Trophoblast cell (in vitro differentiated cells and primary cell): ENCODE results near the gene EPB41L4B.

ENCODE experiments used
- DNase-seq, 2 donors: peaks; one replicate each; pipeline ENCODE4 v3.0.0-alpha.2; 2016
- H2AFZ ChIP-seq: 2 replicates; pipeline ENCODE4 v1.6.1; 2013; ENCODE audit warnings: low read length, moderate library complexity, mild to moderate bottlenecking; ENCODE audit not compliant: insufficient read depth, poor library complexity
- H2AK5ac ChIP-seq: 2 replicates; pipeline ENCODE4 v1.6.1; 2013; ENCODE audit warnings: mild to moderate bottlenecking, low read length
- H2BK120ac ChIP-seq: 2 replicates; pipeline ENCODE4 v1.6.1; 2013; ENCODE audit warnings: low read length, mild to moderate bottlenecking, moderate library complexity; ENCODE audit not compliant: insufficient read depth, poor library complexity
- H2BK12ac ChIP-seq: 2 replicates; pipeline ENCODE4 v1.6.1; 2013; ENCODE audit warnings: mild to moderate bottlenecking, low read length, moderate library complexity
- H2BK5ac ChIP-seq: 2 replicates; pipeline ENCODE4 v1.6.1; 2013; ENCODE audit warnings: low read length, low read depth, moderate library complexity, mild to moderate bottlenecking; ENCODE audit not compliant: poor library complexity
- H3K14ac ChIP-seq: 2 replicates; pipeline ENCODE4 v1.6.1; 2013; ENCODE audit warnings: mild to moderate bottlenecking, low read length
- H3K18ac ChIP-seq: 2 replicates; pipeline ENCODE4 v1.6.1; 2013; ENCODE audit warnings: mild to moderate bottlenecking, low read length
- H3K23ac ChIP-seq: 2 replicates; pipeline ENCODE4 v1.6.1; 2013; ENCODE audit warnings: low read length
- H3K27ac ChIP-seq: 2 replicates; pipeline ENCODE4 v1.5.1; 2013; ENCODE audit warnings: low read depth, mild to moderate bottlenecking, inconsistent platforms, low read length, moderate library complexity
- H3K27me3 ChIP-seq: 2 replicates; pipeline ENCODE4 v1.6.1; 2013; ENCODE audit warnings: inconsistent platforms, mild to moderate bottlenecking, low read length, moderate library complexity; ENCODE audit not compliant: insufficient read depth
- H3K36me3 ChIP-seq, 2 experiments: 1 replicate in 1 of 2; 2 replicates in 1 of 2; pipeline ENCODE4 v1.6.1; 2013; ENCODE audit warnings: low read length in 2 of 2, mild to moderate bottlenecking in 2 of 2, moderate library complexity in 1 of 2; ENCODE audit not compliant: insufficient read depth in 2 of 2, control insufficient read depth in 1 of 2
- H3K4ac ChIP-seq: 2 replicates; pipeline ENCODE4 v1.6.1; 2013; ENCODE audit warnings: low read depth, mild to moderate bottlenecking, low read length, moderate library complexity
- H3K4me1 ChIP-seq, 2 experiments: 1 replicate in 1 of 2; 2 replicates in 1 of 2; pipeline ENCODE4 v1.6.1; 2013; ENCODE audit warnings: low read length in 2 of 2, mild to moderate bottlenecking in 2 of 2, moderate library complexity in 1 of 2; ENCODE audit not compliant: insufficient read depth in 2 of 2, control insufficient read depth in 1 of 2
- H3K4me2 ChIP-seq: 2 replicates; pipeline ENCODE4 v1.6.1; 2013; ENCODE audit warnings: inconsistent platforms, mild to moderate bottlenecking, low read length, moderate library complexity
- H3K4me3 ChIP-seq: 2 replicates; pipeline ENCODE4 v1.5.1; 2013; ENCODE audit warnings: mild to moderate bottlenecking, low read depth, low read length, inconsistent platforms
- H3K79me1 ChIP-seq: one replicate; pipeline ENCODE4 v1.6.1; 2013; ENCODE audit warnings: low read length
- H3K79me2 ChIP-seq: 2 replicates; pipeline ENCODE4 v1.6.1; 2013; ENCODE audit warnings: low read length, mild to moderate bottlenecking; ENCODE audit not compliant: control insufficient read depth, insufficient read depth, poor library complexity
- H3K9ac ChIP-seq: 2 replicates; pipeline ENCODE4 v1.6.1; 2013; ENCODE audit warnings: mild to moderate bottlenecking, low read length
- H3K9me3 ChIP-seq: 2 replicates; pipeline ENCODE4 v1.6.1; 2013; ENCODE audit warnings: low read depth, mild to moderate bottlenecking, control low read depth, inconsistent platforms, low read length; ENCODE audit not compliant: insufficient read depth
- H4K12ac ChIP-seq: 2 replicates; pipeline ENCODE4 v1.6.1; 2013; ENCODE audit warnings: low read depth, mild to moderate bottlenecking, low read length, moderate library complexity
- H4K8ac ChIP-seq: 2 replicates; pipeline ENCODE4 v1.6.1; 2013; ENCODE audit warnings: low read depth, mild to moderate bottlenecking, low read length, moderate library complexity
- H4K91ac ChIP-seq: one replicate; pipeline ENCODE4 v1.6.1; 2013; ENCODE audit warnings: low read depth, mild to moderate bottlenecking, low read length, moderate library complexity
- WGBS: extraction: QIAGEN DNeasy Blood & Tissue Kit; methylation state at CpG from one replicate; pipeline ENCODE4 v1.1.7; 2013; ENCODE audit warnings: missing lambda C conversion rate; ENCODE audit not compliant: insufficient read length, insufficient coverage; ENCODE audit errors: extremely low coverage; 5-methylcytosine and 5-hydroxymethylcytosine counted together

EPB41L4B gene

GRCh38 chr9:109134167-109134578, 186.7 kb downstream of the EPB41L4B start:
- H4K8ac ChIP-seq: no peak overlapping the region
- no peaks in the 10 kb centered on the region for H3K79me2 ChIP-seq
- no peak overlapping the region for H2BK5ac ChIP-seq
- no peak overlapping the region for H4K12ac ChIP-seq
- no peak overlapping the region for H3K23ac ChIP-seq
- H3K36me3 ChIP-seq: no peaks in the 10 kb centered on the region
- H3K4me1 ChIP-seq: no peaks in the 10 kb centered on the region
- no peak overlapping the region for H2AK5ac ChIP-seq
- no peak overlapping the region for H3K4ac ChIP-seq
- no peak overlapping the region for H4K91ac ChIP-seq
- no peaks in the 10 kb centered on the region for H3K27me3 ChIP-seq
- H3K9me3 ChIP-seq: no peaks in the 10 kb centered on the region
- H3K27ac ChIP-seq: no peak overlapping the region
- H3K79me1 ChIP-seq: no peaks in the 10 kb centered on the region
- DNase-seq: no peak
- H3K18ac ChIP-seq: no peak overlapping the region
- no peak overlapping the region for H3K4me3 ChIP-seq
- H2AFZ ChIP-seq: no peak overlapping the region
- H2BK12ac ChIP-seq: no peak overlapping the region
- no peak overlapping the region for H3K14ac ChIP-seq
- no peak overlapping the region for H2BK120ac ChIP-seq
- no peak overlapping the region for H3K9ac ChIP-seq
- no CpG with 5 or more reads among the region's 1 CpG for WGBS
- no peak overlapping the region for H3K4me2 ChIP-seq

GRCh38 chr9:109133533-109133932, 187.3 kb downstream of the EPB41L4B start:
- H3K9me3 ChIP-seq: no peaks in the 10 kb centered on the region
- H3K9ac ChIP-seq: no peak overlapping the region
- H3K4me3 ChIP-seq: no peak overlapping the region
- H2AFZ ChIP-seq: no peak overlapping the region
- H4K12ac ChIP-seq: no peak overlapping the region
- no peak overlapping the region for H3K4me2 ChIP-seq
- no peak overlapping the region for H2AK5ac ChIP-seq
- no peaks in the 10 kb centered on the region for H3K79me2 ChIP-seq
- H2BK12ac ChIP-seq: no peak overlapping the region
- no CpG with 5 or more reads among the region's 2 CpGs for WGBS
- no peaks in the 10 kb centered on the region for H3K36me3 ChIP-seq
- no peak overlapping the region for H3K23ac ChIP-seq
- H3K14ac ChIP-seq: no peak overlapping the region
- no peak overlapping the region for H3K18ac ChIP-seq
- no peaks in the 10 kb centered on the region for H3K79me1 ChIP-seq
- no peaks in the 10 kb centered on the region for H3K27me3 ChIP-seq
- no peak overlapping the region for H2BK120ac ChIP-seq
- no peak overlapping the region for H3K4ac ChIP-seq
- H2BK5ac ChIP-seq: no peak overlapping the region
- H4K91ac ChIP-seq: no peak overlapping the region
- no peak overlapping the region for H4K8ac ChIP-seq
- DNase-seq: no peak
- no peak overlapping the region for H3K27ac ChIP-seq
- no peaks in the 10 kb centered on the region for H3K4me1 ChIP-seq

- H3K9ac ChIP-seq: no peak overlapping the region
- no peak overlapping the region for H3K23ac ChIP-seq
- H2BK12ac ChIP-seq: no peak overlapping the region
- H3K27me3 ChIP-seq: no peaks in the 10 kb centered on the region
- no peak overlapping the region for H3K4me3 ChIP-seq
- no CpG with 5 or more reads among the region's 2 CpGs for WGBS
- H3K4ac ChIP-seq: no peak overlapping the region
- H4K12ac ChIP-seq: no peak overlapping the region
- no peaks in the 10 kb centered on the region for H3K79me1 ChIP-seq
- H2AK5ac ChIP-seq: no peak overlapping the region
- H4K91ac ChIP-seq: no peak overlapping the region
- no peak overlapping the region for H2AFZ ChIP-seq
- H3K14ac ChIP-seq: no peak overlapping the region
- no peak overlapping the region for H3K27ac ChIP-seq
- H3K18ac ChIP-seq: no peak overlapping the region
- no peak overlapping the region for H2BK5ac ChIP-seq
- H2BK120ac ChIP-seq: no peak overlapping the region
- DNase-seq: no peak
- no peak overlapping the region for H3K4me2 ChIP-seq
- no peaks in the 10 kb centered on the region for H3K36me3 ChIP-seq
- H3K9me3 ChIP-seq: no peaks in the 10 kb centered on the region
- no peaks in the 10 kb centered on the region for H3K4me1 ChIP-seq
- H3K79me2 ChIP-seq: no peaks in the 10 kb centered on the region
- no peak overlapping the region for H4K8ac ChIP-seq
Observed at GRCh38 chr9:109132567-109133021, 188.3 kb downstream of the EPB41L4B start.

- Histone ChIP-seq H3K14ac (no peak overlapping the region), H4K8ac (no peak overlapping the region), H2AFZ (no peak overlapping the region), H4K12ac (no peak overlapping the region), H3K4me2 (no peak overlapping the region), H3K27me3 (no peaks in the 10 kb centered on the region), H3K4ac (no peak overlapping the region), H3K79me2 (no peaks in the 10 kb centered on the region), H2BK12ac (no peak overlapping the region), H3K9ac (no peak overlapping the region), H2AK5ac (no peak overlapping the region), H3K23ac (no peak overlapping the region), H3K18ac (no peak overlapping the region), H3K36me3 (no peaks in the 10 kb centered on the region), H2BK120ac (no peak overlapping the region), H3K27ac (no peak overlapping the region), H3K79me1 (no peaks in the 10 kb centered on the region), H4K91ac (no peak overlapping the region), H3K9me3 (no peaks in the 10 kb centered on the region), H3K4me1 (no peaks in the 10 kb centered on the region), H2BK5ac (no peak overlapping the region), H3K4me3 (no peak overlapping the region)
- WGBS: no CpG with 5 or more reads among the region's 6 CpGs
- DNase-seq: no peak
Observed at GRCh38 chr9:109129470-109130197, 191.2 kb downstream of the EPB41L4B start.
